A673 (cell line): ENCODE data around the gene FEV.

ENCODE experiments used
- EZH2 ChIP-seq: fragments of 200-600 bp; sonication (generic); IDR thresholded peaks from 2 replicates; pipeline ENCODE4 v1.6.1; 2017; ENCODE audit warnings: borderline replicate concordance, low read depth, mild to moderate bottlenecking, mixed read lengths, antibody characterized with exemption, low read length; ENCODE audit not compliant: poor library complexity, severe bottlenecking
- TF ChIP-seq, protein P1 (sequence below): fragments of 300-800, 200-600 bp; sonication (generic); conservative IDR thresholded peaks from 2 replicates; pipeline ENCODE4 v1.5.1; 2017; ENCODE audit warnings: low read depth, mild to moderate bottlenecking, antibody characterized with exemption, low read length, moderate library complexity, mixed read lengths

DNA sequence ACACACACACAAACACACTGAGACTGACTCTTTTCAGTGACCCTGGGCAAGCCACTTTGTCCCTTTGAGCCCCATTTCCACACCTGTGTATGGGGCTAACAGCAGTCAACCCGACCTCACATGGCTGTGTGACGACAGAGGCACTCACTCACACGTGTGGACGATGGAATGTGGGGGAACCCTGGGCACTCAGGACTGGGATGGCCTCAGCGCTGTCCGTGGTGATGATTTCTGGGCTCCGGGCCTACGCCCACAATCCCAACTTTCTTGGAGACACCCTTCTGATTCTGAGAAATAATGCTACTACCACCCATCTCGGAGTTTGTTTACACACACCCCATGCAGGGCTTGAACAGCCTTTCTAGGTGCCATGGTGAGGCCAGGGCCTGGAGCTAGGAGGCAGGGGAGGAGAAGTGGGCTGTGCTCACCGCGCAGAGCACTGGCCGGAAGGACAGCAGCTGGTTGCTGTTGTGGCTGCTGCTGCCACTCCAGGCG is 6.7 kb upstream of the FEV start:
- no peak for TF ChIP-seq EZH2
- TF ChIP-seq, protein P1, sequence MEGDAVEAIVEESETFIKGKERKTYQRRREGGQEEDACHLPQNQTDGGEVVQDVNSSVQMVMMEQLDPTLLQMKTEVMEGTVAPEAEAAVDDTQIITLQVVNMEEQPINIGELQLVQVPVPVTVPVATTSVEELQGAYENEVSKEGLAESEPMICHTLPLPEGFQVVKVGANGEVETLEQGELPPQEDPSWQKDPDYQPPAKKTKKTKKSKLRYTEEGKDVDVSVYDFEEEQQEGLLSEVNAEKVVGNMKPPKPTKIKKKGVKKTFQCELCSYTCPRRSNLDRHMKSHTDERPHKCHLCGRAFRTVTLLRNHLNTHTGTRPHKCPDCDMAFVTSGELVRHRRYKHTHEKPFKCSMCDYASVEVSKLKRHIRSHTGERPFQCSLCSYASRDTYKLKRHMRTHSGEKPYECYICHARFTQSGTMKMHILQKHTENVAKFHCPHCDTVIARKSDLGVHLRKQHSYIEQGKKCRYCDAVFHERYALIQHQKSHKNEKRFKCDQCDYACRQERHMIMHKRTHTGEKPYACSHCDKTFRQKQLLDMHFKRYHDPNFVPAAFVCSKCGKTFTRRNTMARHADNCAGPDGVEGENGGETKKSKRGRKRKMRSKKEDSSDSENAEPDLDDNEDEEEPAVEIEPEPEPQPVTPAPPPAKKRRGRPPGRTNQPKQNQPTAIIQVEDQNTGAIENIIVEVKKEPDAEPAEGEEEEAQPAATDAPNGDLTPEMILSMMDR = no peak
